HG03095 (cell line): ENCODE results near the gene RNF5.
"Not testable (repeated sequence)": the region's sequence is repeated elsewhere in the genome, so short reads cannot be mapped to it uniquely, and the experiment has no call there.

Source experiments
- ATAC-seq: cut with Tn5 transposase; IDR thresholded peaks from one replicate; pipeline ENCODE4 v1.9.1; 2021; ENCODE audit warnings: moderate library complexity; ENCODE audit not compliant: unreplicated experiment

Gene RNF5

GRCh38 chr6:32177788-32178546 is at the start of gene RNF5:
Gene RNF5, plus strand, starts transcription at chr6:32178405. Its CDS starts 107 bp downstream, at chr6:32178512.
- peak; percentile 74 for ATAC-seq

DNA sequence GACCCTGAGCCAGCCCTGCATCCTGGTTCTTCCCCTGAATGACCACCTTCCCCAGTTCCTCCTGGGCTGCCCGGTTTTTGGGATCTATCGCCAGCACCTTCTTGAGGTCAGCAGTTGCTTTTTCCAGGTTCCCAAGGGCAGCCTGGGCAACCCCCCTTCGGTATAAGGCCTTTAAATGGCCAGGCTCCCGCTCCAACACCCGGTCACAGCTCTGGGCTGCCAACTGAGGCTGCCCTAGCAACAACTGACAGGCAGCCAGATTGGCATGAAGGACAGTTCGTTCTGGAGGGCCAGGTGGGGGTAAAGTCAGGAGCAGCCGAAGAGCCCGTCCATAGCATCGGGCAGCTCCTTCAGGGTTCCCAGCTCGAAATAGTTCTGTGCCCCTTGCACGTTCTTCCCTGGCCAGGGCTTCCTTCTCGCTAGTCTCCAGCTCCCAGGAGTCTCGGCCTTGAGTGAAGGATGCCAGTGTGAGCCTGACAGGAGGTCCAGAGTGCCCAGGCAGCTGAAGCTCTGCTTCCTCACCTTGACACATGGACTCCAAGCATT is 49.4 kb upstream of the RNF5 start:
- no peak for ATAC-seq

DNA sequence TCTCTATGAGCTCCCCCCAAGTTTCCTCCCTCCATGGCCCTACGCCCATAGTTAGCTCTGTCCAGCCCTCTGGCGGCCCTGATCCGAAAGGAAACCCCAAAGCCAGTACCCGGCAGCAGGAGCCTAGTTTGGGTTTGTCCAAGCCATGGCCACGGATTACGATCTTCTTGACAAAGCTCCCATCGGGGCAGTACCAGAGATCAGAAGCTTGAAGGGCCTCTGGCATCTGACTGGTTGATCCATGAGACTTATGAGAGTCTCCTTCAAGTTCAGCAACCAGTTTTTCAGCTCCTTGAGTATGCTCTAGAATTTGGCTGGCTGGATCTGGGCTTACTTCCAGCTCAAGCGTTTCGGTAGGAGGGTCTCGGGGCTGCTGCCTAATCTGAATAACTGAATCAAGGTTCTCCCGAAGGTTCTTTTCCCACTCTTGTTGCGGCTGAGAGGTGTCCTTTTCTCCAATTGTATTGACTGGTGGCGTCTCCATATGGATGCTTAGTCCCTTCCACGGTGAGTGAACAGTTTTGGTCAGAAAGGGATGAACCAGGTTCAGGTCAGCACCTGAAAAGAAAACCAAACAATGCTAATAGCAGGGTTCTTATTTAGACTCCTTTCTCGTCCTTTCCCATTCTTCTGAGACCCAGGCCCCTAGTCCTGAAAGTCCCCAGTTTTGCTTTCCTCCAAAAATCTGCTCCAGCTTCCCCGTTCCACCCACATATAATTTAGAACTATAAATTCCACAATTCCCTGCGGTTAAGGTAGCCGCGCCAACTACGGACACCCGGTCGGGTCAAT is 48.7 kb upstream of the RNF5 start:
- peak; percentile 23 for ATAC-seq

DNA sequence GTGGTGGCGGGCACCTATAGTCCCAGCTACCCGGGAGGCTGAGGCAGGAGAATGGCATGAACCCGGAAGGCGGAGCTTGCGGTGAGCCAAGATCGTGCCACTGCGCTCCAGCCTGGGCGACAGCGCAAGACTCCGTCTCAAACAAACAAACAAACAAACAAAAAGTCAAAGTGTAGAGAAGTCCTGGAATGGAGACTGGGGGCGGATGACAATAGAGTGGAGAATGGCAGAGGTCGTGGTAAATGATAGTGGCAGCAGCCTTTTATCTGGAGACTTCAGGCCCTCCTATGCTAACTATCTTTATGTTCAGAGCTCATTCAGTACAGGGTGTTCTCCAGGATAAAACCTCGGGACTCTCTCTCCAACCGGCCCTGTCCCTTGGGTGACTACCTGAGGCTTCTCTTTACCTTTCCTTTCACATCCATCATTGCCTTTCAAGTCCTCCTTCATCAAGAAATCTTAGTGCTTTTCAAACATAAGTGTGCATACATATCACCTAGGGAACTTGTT is 46.7 kb upstream of the RNF5 start:
- no peak for ATAC-seq

DNA sequence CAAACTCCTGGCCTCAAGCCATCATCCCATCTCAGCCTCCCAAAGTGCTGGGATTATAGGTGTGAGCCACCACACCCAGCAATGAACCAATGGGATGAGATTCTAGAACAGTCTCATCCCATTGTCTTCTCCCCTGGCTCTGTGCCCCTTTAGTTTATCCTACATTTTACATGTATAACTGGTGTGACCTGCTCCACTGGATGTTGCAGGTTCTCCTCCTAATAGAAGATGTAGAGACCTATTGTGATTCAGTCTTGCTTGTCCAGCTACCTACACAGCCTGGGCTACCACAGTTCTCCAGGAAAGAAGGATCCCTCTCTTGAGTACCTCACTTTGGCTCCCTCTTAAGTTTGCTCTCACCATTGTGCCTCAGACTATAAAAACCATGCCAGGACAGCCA is 46.1 kb upstream of the RNF5 start:
- no peak for ATAC-seq

GRCh38 chr6:32133786-32134185 is 44.4 kb upstream of the RNF5 start:
- no peak for ATAC-seq

GRCh38 chr6:32137454-32137853 is 40.8 kb upstream of the RNF5 start:
- ATAC-seq, result no peak

DNA sequence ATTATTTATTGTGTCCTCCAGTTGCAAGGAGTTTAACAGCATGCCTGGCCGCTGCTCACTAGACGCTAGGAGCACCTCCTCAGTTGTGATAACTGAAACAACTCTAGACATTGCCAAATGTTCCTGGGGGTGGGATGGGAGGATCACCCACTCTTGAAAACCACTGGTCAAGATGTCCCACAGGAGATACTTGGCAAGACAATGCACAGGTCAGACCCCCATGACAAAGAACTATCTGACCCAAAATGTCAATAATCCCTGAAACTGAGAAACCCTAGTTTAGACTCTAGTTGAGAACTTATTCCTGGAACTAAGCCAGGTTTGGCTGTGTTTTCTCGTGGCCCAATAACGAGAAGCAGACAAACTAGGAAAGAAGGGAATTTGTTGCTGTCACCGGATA is 38.6 kb upstream of the RNF5 start:
- no peak for ATAC-seq

GRCh38 chr6:32140420-32141046 is 37.7 kb upstream of the RNF5 start:
- ATAC-seq, result no peak

- ATAC-seq, result not testable (repeated sequence)
Observed at GRCh38 chr6:32144238-32144637, 34.0 kb upstream of the RNF5 start.

DNA sequence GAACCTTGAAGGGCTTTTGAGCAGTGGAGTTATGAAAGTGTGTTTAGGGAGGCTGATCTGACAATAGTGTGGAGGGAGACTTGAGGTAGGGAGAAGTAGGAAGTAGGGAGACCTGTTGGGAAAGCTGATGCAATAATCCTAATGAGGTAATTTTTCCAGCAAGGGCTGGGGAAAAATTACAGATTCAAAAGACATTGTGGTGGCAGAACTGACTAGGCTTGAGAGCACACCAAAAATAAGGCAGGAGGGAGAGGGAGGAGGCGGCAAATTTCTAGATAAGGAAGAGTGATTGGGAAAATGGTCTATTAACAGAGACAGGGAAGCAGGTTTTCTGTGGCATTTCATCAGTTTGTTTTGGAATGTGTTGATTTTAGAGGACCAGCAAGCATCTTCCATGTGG is 31.9 kb upstream of the RNF5 start:
- no peak for ATAC-seq

GRCh38 chr6:32146687-32147086 is 31.5 kb upstream of the RNF5 start:
- ATAC-seq, result no peak

DNA sequence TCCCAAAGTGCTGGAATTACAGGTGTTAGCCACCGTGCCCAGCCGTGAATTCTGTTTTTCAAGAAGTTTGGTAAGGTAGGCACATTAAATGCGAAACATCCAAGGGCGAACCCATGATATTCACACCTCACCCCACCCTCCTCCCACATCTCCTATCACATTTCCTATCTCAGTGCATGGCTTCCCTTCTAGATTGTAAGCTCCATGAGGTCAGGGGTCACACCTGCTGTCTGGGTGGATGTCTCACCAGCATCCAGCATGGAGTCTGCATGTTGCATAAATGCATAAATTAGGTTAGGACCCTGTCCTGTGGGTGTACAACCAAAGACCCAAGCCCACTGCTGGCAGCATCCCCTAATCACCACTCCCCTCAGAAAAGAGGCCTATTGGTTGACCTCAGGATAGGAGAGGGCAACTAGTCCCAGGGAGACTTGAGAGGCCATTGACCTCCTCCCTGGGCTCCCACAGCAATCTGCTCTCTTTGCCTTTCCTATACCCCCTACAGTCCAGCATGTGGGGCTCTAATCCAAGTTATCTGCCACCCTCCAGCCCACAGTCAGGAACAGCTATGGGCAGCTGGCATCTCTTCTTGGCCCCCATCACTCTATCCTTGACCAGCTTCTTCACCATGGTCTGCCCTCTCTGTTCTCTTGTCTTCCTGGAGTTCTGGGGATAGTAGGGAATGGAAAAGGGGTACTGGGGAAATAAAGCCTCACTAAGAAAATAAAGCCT is 30.6 kb upstream of the RNF5 start:
- no peak for ATAC-seq

DNA sequence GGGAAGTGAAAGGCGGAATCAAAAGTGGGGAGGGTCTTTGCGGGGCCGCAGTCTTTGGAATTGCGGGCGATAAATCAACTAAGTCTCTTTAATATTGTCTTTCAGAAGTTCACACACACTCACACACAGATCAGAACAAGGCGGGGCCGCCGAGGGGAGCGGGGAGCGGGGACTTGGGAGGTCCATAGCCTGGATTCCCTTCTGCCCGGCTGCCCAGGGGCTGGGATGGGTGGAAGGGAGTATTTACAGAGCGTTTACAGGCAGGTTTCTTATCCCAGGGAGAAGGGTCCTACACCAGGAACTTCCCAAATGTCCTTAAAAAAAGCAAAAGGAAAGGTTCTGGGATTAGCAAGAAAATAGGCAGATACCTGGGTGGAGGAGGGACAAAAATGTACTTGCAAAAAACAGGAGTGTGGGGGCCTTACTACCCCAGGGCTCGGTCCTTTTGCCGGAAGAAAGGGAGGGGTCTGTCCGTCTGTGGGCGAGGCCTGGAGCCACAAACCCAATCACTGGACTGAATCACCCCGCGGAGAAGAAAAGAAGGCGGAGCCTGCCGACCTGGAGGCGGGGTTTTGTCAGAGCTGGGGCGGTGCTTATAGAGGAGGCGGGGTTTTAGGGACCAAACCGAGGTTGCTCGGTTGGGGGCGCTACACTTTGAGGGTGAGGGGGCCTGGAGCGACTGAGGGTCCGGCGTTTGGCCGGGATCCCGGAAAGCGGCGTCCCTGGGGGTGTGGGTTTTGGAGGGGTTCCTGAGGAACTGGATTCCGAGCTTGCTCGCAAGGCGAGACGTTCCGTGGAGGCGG is 29.7 kb upstream of the RNF5 start:
- ATAC-seq, result no peak

DNA sequence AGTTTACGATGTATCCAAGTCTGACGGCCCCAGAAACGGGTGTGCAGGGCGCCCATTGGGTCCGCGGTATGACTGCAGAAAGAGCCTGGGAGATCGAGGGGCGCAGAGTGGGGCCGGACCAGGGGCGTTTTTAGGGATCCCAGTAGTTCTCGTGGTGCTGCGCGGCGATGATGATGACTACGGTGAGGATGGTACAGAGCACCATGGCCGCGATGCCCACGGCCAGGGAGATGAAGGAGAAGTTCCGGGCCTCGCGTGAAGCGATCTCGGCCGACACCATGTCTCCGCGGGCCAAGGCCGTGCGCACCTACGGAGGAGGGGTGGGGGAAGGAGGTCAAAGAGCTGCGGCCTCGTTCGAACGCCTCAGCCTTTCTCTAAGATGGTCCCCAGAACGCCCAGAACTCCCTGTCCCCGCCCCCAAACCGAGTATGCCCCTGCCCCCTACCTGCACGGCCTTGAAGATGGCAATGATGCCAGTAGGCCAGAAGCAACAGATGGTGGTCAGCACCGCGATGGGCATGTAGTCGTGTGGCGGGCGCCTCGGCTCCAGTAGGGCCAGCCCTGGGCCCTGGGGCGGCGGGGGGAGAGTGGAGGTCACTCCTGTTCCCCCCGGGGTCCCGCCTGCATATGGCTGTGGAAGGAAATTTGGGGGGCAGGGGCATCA is 29.0 kb upstream of the RNF5 start:
- ATAC-seq, result no peak

- no peak for ATAC-seq
Observed at GRCh38 chr6:32149932-32150870, 28.0 kb upstream of the RNF5 start.

DNA sequence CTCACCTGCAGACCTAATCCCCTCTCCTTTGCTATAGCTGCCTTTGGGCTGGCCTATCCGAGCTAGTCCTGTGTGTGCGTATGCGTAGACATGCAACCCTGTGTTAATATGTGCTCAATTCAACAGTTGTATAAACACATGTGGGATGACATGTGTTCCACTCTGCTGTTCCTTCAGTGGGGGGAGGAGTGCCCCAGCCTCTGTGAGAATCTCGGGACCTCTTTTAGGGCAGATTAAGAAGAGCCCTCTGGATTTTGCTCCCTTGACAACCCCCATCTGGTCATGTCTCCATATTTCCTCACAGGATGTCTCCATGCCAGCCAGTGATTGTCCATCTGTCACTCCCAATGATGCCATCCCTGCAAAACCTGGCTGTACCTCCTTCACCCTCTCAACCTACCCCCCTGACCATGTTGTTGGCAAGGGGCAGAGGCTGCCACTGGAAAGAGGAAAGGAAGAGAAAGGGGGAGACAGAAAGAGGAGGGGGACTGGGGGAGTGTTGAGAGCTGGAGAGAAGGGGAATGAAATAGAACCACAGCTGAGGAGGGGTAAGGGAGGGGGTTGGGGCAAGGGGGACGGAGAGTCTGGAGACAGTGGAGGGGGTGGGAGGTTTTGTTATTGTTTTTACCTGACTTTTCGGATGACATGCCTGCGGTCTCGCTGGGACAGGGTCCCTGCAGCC is 26.9 kb upstream of the RNF5 start:
- ATAC-seq, result no peak
